Measurements from ENCODE around the gene BBS10.

BBS10 gene

DNA sequence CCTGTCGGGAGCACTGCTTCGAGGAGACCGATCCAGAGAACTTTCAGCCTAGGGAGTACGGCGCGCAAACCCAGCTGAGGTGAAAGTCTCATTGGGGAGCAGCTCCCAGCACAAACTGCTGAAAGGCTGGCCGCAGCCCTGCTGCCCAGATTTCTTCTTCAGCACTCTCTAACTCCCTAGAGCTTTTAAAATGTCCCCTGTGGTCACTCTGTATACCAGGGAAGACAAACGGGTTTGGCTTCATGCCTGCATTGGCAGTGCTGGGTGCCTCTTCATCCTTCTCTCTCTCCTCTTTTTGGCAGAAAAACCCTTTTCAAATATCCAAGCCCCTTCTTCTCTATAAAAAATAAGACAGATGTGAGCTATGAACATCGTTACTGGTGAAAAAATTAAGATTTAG is 34.9 kb downstream of the BBS10 start:
- DNase-seq (ENCODE audit: insufficient read length, low spot score) (no peak), FAIRE-seq (no peak)
- TF ChIP-seq, protein P1, sequence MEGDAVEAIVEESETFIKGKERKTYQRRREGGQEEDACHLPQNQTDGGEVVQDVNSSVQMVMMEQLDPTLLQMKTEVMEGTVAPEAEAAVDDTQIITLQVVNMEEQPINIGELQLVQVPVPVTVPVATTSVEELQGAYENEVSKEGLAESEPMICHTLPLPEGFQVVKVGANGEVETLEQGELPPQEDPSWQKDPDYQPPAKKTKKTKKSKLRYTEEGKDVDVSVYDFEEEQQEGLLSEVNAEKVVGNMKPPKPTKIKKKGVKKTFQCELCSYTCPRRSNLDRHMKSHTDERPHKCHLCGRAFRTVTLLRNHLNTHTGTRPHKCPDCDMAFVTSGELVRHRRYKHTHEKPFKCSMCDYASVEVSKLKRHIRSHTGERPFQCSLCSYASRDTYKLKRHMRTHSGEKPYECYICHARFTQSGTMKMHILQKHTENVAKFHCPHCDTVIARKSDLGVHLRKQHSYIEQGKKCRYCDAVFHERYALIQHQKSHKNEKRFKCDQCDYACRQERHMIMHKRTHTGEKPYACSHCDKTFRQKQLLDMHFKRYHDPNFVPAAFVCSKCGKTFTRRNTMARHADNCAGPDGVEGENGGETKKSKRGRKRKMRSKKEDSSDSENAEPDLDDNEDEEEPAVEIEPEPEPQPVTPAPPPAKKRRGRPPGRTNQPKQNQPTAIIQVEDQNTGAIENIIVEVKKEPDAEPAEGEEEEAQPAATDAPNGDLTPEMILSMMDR (IDR thresholded peaks at IDR 0.05; ENCODE audit: insufficient read depth, missing control alignments) = no peak

DNA sequence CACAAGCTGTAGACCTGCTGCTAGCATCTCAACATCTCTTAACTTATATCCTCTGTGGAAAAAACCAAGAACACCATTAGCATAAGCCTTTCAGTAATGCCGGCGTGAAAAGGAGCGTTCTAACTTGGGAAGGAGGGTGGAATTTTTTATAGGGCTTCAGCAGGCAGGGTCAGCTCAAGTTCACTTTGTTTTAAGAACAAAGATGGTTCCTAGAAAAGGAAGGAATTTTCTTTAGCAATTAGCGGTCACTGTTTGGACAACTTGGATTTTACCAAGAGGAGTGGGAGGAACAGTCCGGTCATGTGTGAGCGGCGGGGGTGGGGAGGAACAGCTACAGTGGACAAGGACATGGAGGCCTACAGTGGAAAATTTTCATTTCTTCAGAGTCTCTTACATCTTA is 35.9 kb downstream of the BBS10 start:
- DNase-seq (ENCODE audit: insufficient read length, low spot score) = no peak
- TF ChIP-seq, protein P1 (IDR thresholded peaks at IDR 0.05; ENCODE audit: insufficient read depth, missing control alignments) = no peak
- no peak for FAIRE-seq

DNA sequence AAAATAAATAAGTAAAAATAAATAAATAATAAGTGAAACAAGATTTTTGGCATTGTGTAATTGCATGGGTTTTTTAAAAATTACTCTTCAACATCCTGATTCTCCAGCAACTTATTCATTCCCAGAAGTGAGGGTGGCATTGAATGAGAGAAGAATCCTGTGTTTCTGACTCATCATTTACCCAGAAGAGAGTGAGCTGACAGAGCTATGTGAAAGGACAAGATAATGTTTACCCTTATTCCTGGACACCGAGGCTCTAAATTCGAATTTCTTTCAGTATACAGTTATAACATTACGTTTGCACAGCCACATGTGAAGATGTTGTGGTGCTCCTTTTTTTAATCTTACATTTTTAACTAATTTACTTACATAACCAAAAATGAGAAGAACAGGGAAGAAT is 36.4 kb downstream of the BBS10 start:
- FAIRE-seq (no peak), DNase-seq (ENCODE audit: insufficient read length, low spot score) (no peak)
- TF ChIP-seq, protein P1 (IDR thresholded peaks at IDR 0.05; ENCODE audit: insufficient read depth, missing control alignments) = no peak

DNA sequence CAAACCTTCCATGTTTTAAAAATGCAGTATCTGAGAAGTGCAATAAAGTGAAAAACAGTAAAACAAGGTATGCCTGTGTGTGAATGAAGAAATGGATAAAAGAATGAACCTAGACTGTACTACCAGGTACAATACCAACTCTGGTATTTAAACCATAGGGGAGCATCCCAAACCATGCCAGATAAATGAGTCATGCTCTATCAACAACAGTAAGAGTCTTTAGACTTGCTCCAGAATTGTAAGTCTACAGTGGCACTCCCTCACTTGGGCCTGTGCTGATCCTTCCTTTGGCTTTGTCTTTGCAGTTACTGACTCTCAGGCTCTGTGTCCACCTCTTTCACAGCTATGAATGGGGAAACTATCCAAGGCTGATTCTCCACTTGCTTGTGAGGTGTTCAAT is 38.1 kb downstream of the BBS10 start:
- no peak for FAIRE-seq
- no peak for DNase-seq (ENCODE audit: insufficient read length, low spot score)
- TF ChIP-seq, protein P1 (IDR thresholded peaks at IDR 0.05; ENCODE audit: insufficient read depth, missing control alignments) = no peak

DNA sequence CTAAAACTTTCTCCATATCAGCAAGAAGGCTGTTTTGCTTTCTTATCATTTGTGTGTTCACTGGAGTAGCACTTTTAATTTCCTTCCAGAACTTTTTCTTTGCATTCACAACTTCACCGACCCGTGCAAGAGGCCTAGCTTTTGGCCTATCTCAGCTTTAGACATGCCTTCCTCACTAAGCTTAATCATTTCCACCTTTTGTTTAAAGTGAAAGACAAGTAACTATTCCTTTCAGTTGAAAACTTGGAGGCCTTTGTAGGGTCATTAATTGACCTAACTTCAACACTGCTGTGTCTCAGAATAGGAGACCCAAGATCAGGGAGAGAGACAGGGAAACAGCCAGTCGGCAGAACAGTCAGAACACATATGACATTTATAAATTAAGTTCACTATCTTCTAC is 39.3 kb downstream of the BBS10 start:
- no peak for FAIRE-seq

DNA sequence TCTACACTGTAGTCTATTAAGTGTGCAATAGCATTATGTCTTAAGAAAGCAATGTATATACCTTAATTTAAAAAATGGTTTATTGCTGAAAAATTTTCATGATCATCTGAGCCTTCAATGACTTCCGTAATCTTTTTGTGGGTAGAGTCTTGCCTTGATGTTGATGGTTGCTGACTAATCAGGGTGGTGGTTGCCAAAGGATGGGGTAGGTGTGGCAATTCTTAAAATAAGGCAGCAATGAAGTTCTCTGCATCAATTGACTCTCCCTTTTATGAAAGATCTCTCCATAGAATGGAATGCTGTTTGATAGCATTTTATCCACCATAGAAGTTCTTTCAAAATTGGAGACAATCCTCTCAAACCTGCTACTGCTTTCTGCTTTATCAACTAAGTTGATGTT is 41.1 kb downstream of the BBS10 start:
- TF ChIP-seq, protein P1 (IDR thresholded peaks at IDR 0.05; ENCODE audit: insufficient read depth, missing control alignments) = no peak
- no peak for DNase-seq (ENCODE audit: insufficient read length, low spot score)
- no peak for FAIRE-seq

More for the DNA sequence above, 39.3 kb downstream of the BBS10 start:
- no peak for DNase-seq (ENCODE audit: insufficient read length, low spot score)
- TF ChIP-seq, protein P1 (IDR thresholded peaks at IDR 0.05; ENCODE audit: insufficient read depth, missing control alignments) = no peak

DNA sequence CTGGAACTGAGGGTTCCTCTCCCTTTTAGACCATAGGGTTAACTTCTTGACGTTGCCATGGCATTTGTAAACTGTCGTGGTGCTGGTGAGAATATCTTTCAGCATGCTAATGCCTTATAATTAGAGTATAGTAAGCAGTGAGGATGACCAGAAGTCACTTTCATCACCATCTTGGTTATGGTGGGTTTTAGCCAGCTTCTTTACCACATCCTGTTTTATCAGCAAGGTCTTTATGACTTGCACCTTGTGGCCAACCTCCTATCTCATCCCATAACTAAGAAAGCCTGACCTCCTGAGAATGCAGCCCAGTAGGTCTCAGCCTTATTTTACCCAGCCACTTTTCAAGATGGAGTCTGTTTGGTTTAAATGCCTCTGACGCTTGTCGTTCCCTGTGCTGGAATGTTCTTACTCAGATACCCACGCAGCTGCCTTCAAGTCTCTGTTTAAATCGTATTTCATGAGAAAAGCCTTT is 44.2 kb downstream of the BBS10 start:
- FAIRE-seq (no peak), DNase-seq (ENCODE audit: insufficient read length, low spot score) (no peak)
- TF ChIP-seq, protein P1 (IDR thresholded peaks at IDR 0.05; ENCODE audit: insufficient read depth, missing control alignments) = no peak

Measured in D721Med (cell line).